ENCODE results near the gene CPLX1. TPM values are rescaled to one million over a fixed set of nuclear protein-coding genes. Genes with fewer than 3 reads are reported as not detected.

The CPLX1 gene
- 1 to 10 TPM in 3 of 4 donors, under 1 TPM in 1; 0.86 to 3.2 (median 1.7) TPM for polyA plus RNA-seq (ENCODE audit: insufficient read length in 4 of 4)

DNA sequence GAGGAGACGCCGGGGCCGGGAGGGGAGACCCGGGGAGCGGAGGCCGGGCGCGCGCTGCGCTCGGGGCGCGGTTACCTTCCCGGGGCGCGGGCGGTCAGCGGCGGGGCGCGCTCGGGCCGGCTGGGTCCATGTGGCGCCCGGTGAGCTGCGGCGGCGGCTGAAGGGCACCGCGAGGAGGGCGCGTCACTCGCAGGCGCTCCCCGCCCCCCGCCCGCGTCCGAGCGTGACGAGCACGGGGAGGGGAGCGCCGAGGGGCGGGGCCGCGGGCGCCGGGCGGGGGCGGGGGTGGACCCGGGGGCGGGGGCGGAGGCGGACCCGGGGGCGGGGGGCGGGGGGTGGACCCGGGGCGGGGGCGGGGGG, at the start of gene CPLX1:
CPLX1 (minus strand) TSS at position 159 of the 360 bp plus-strand sequence. CDS start 1,607 bp downstream, outside the sequence.
- no peak for DNase-seq (ENCODE audit: low read depth in 4 of 4, low spot score in 3 of 4)

GRCh38 chr4:874971-875817, 49.3 kb upstream of the CPLX1 start:
- no peak for DNase-seq (ENCODE audit: low read depth in 4 of 4, low spot score in 3 of 4)

DNA sequence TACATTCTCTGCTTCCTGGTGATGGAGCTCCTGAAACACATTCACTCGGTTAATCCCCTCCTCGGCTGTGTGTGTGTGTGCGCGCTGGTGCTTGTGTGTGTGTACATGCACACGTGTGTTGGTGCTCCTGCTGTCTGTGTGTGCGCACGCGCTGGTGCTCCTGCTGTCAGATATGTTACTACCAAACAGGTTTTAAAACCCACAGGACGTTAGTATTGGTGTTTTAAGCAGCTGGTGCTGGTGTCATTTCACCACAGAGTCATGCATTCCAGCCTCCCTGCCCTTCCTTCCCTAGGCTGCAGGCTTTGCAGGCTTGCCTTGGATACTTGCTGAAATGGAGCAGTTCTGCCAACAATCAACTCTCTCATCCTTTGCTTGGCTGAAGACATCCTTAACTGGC, 48.1 kb upstream of the CPLX1 start:
- DNase-seq (ENCODE audit: low read depth in 4 of 4, low spot score in 3 of 4) = no peak

- DNase-seq (ENCODE audit: low read depth in 4 of 4, low spot score in 3 of 4) = no peak
Measured at GRCh38 chr4:872241-872981, 46.5 kb upstream of the CPLX1 start.

DNA sequence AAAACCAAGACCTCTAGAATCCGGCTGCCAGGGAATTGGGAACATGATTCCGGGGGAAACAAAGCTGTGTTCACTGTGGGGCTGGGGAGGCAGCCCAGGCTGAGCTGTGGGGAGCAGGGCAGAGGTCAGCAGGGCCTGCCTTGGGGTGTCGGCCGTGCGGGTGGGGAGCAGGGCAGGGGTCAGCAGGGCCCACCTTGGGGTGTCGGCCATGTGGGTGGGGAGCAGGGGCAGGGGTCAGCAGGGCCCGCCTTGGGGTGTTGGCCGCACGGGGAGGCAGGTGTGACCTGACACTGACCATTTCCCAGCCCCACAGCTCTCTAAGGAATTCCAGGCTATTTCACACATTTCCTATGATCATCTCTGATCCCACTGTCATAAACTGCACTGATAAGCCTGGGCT, 45.6 kb upstream of the CPLX1 start:
- no peak for DNase-seq (ENCODE audit: low read depth in 4 of 4, low spot score in 3 of 4)

GRCh38 chr4:870951-871350, 45.0 kb upstream of the CPLX1 start:
- DNase-seq (ENCODE audit: low read depth in 4 of 4, low spot score in 3 of 4) = no peak

GRCh38 chr4:869776-870175, 43.8 kb upstream of the CPLX1 start:
- DNase-seq (ENCODE audit: low read depth in 4 of 4, low spot score in 3 of 4) = no peak

GRCh38 chr4:868421-868820, 42.5 kb upstream of the CPLX1 start:
- no peak for DNase-seq (ENCODE audit: low read depth in 4 of 4, low spot score in 3 of 4)

DNA sequence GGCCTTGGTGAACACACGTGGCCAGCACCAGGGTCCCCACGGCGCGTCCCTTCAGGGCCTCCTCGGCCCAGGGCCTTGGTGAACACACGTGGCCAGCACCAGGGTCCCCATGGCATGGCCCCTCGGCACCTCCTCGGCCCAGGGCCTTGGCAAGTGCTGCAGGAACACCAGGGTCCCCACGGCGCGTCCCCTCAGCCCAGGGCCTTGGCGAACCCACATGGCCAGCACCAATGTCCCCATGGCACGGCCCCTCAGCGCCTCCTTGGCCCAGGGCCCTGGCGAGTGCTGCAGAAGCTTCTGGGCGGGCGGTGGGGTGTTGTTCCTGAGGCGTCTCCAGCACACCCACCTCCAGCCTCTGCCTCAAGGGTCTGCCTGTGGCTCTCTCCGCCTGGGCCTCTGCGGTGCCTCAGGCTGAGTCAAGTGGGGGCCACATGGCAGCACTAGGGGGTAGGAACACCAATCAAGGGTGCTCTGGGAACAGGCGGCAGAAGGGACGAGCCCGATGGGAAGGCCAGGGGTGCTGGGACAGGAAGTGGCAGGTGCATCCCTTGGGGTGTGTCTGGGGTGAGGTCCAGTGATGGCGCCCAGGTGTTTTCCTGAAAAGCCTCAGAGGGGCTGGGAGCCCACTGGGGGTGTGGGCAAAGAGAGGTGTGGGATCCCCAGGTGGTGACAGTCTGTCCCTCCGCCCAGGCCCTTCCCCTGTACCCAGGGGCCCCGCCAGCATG, 41.8 kb upstream of the CPLX1 start:
- no peak for DNase-seq (ENCODE audit: low read depth in 4 of 4, low spot score in 3 of 4)

DNA sequence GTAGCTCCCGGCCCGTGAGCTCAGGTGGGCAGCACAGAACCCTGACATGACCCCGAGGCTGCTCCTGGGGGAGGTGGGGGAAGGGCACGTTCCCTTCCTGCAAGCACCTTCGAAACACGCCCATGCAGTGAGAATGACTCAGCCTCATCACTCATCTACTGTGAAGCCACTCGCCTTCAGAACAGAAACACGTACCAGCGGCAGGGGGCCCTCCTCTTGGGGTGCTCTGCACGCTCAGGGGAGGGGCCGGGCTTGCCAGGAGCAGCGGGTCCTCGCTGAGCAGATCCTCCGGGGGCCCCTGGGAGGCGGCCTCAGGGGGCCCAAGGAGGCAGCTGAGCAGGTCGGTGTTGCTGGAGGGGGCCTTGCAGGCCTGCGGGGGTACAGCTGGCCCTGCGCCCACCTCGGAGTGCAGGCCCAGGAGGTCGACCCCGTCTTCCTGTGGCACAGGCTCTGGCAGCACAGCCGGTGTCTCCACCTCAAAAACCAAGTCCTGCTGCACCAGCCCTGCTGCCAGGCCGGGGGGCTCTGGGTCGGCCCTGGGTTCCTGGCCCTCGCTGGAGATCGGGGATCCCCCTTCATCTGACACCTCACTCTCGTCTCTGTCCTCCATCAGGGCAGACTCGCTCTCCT, 40.9 kb upstream of the CPLX1 start:
- no peak for DNase-seq (ENCODE audit: low read depth in 4 of 4, low spot score in 3 of 4)

DNA sequence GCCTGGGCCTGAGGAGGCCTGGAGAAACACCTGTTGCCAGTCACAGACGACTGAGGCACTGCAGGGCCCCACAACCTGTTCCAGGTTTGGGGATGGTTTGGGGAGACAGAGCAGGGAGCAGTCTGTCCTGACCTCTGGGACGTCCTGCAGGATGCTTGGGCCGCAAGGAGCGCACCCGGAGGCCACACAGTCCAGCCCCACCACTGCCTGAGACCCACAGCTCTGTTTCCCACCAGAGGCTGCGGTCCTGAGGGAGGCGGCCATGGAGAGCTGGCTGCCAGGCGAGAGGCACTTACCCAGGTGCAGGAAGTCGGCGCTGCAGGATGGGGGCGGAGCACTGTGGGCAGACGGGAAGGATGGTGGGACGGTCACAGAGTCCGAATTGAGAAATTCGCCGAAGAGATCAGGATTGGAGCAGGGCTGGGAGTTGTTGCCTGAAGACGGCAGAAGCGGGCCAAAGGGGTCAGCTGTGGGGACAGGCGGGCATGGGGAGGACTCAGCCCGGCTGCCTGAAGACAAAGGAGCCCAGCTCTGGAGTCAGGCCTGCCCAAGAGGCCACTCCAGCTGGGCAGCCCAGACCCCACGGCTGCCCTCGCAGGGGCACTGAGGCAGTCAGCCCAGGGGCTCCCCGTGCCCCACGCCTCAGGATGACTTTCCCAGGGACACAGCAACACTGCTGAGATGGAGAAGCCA, 40.3 kb upstream of the CPLX1 start:
- DNase-seq (ENCODE audit: low read depth in 4 of 4, low spot score in 3 of 4) = no peak

- no peak for DNase-seq (ENCODE audit: low read depth in 4 of 4, low spot score in 3 of 4)
Measured at GRCh38 chr4:865572-865971, 39.6 kb upstream of the CPLX1 start.

DNA sequence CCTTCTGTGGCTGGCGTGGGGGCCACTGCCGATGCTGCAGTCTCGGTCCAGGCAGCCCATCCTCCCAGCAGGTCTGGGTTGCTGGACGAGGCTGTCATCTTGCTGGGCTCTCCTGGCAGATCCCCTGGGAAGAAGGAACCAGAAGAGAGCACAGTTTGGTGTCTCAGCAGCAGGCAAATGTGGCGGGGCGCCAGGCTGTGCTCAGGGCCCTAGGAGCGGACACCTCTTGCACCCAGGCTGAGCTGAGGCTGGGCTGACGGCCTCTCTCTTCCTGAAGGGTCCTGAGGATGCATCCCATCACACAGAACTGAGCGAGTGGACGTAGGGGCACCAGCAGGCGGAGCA, 39.2 kb upstream of the CPLX1 start:
- DNase-seq (ENCODE audit: low read depth in 4 of 4, low spot score in 3 of 4) = no peak

DNA sequence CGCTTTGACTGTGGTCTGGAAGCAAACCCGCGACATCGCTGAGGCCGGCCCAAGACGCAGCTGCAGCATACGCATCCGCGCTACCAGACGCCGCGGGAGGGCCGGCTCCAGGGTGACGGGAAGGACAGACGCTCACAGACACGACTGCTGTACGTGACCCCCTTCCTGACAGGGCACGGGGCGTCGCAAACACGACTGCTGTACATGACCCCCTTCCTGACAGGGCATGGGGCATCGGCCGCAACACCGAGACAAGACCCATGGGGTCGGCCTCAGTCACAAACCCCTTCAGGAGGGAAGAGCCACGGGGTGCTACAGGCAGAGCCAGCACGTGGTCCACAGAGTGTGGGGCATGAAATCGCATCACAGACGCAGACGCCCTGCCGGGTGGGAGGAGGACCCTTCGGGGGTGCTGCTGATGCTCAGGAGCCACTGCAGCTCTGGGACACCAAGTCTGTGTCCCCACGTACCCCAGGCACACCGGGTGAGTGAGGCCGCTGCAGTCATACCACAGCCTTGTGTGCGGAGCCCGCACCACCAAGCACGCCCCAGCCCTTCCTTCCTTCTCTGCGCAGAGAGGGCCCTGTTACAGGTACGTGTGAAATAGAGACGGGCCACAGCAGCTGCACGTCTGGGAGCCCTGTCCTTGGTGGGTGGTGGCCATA, 38.7 kb upstream of the CPLX1 start:
- no peak for DNase-seq (ENCODE audit: low read depth in 4 of 4, low spot score in 3 of 4)

DNA sequence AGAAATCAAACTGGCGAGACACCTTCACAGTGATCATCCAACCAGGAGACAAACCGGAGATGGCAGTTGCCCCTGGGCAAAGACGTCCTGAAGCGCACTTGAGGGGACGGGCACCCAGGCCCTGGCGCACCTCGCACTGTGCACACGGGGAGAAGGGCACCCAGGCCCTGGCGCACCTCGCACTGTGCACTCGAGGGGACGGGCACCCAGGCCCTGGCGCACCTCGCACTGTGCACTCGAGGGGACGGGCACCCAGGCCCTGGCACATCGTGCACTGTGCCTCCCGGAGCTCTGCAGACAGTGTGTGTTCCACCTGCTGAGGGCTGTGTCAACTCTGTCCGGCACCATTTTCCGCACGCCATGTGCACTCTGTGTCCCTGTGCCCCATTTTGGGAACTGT, 34.6 kb upstream of the CPLX1 start:
- DNase-seq (ENCODE audit: low read depth in 4 of 4, low spot score in 3 of 4) = no peak

DNA sequence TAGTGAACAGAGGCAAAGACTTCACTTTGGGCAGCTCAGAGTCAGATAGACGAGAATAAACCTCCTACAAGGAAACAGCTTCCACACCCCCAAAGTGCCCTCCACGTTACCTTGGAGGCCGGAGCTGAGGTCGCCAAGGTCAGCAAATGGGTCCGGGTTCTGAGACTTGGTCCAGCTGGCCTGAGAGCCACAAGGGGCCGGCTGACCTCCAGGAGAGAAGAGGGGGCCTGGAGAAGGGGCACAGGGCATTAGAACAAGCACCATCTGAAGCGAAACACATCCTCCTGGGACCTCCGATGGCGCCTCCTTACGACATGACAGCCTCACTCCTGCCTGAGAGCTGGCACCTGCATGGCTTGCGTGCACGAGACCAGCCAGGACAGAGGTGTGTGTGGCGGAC, 33.6 kb upstream of the CPLX1 start:
- DNase-seq (ENCODE audit: low read depth in 4 of 4, low spot score in 3 of 4) = no peak

DNA sequence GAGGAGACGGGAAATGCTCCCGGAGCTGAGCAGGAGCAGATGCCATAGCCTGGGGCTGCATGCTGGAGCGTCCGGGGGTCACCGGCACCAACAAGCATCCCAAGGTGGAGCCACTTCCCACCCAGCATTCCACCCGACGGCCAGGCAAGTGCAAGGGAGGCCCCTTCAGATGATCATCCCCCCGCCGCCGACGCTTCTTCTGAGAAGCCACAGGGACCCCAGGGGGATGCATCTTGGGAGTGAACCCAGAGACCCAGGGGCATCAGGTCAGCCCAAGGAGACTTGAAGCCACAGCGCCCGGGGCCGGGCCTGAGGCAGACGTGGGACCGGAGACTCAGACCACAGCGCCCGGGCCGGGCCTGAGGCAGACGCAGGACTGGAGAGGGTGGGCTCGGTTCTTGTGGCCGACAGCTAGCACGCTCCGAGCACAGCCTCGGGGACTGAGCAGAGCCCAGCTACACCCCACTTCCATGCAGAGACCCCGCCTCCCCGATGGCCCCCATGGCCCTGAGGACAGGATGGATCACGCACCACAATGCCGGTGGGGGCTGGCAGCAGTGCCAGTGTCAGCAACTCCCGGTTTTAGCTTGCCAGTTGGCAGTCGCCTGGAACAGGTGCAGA, 33.0 kb upstream of the CPLX1 start:
- DNase-seq (ENCODE audit: low read depth in 4 of 4, low spot score in 3 of 4) = no peak

- DNase-seq (ENCODE audit: low read depth in 4 of 4, low spot score in 3 of 4) = no peak
Measured at GRCh38 chr4:858041-858481, 32.1 kb upstream of the CPLX1 start.

DNA sequence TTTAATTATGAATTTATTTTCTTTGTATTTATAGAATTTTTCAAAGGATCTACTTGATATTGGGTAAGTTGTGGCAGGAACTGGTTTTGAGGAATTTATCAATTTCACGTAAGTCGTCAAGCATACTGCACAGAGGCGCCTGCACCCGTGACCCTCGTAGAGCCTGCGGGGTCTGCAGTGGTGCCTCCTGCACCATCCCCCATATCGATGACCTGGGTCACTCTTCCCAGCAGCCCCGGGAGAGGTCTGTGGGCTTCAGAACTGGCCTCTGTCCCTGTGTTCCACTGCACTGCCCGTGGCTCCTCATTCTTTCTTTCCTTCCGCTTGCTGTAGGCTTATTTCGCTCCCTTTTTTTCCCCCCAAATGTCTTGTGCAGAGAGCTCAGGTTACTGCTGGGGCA, 31.5 kb upstream of the CPLX1 start:
- no peak for DNase-seq (ENCODE audit: low read depth in 4 of 4, low spot score in 3 of 4)
